Measurements from ENCODE around the gene FAM131C.
"Not testable (repeated sequence)": the region's sequence is repeated elsewhere in the genome, so short reads cannot be mapped to it uniquely, and the experiment has no call there.

The FAM131C gene

DNA sequence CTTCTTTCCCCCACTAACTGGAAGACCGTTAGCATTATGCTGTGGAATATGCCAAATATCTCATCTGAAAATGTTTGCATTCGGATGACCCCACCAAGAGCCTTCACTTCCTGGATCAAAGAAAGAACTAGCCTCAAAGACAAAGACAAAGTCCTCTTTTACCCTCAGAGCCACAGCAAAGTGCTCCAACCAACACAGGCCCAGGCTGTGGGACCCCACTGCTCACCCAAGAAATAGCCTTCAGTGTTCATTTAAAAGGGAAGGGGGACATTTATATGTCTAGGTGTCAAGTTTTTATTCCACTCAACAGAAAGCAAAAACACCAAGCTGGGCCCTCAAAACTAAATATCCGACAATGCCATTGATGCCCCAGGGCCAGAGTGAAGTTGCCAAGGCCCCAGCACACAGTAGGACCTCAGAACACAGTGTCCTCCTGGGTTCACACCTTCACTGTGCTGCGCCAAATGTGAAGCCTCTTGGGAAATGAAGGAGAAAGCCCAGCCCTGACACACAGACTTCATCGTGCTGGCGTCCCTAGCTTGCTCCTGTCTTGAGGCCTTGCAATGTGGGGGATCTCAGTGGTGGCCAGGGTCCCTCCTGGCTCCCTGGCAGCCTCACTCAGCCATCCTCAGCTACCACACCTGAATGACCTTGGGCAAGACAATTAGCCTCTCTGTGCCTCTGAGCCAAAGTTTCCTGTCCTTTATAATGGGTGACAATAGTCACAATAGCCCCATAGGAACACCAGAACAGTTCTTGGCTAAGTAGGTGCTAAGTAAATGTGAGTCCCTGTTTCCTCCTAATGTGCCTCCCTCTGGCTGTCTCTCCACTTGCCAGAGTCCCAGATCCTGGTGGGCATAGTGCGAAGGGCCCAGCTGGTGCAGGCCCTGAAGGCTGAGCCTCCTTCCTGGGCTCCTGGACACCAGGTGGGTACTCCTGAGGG is 18.6 kb downstream of the FAM131C start (continued):
- no peak for TF ChIP-seq ZNF394 (tag by site-specific recombination; IDR thresholded peaks at IDR 0.05; ENCODE audit: borderline replicate concordance)
- no peak for TF ChIP-seq SCRT2 (tag by site-specific recombination; IDR thresholded peaks at IDR 0.05)

DNA sequence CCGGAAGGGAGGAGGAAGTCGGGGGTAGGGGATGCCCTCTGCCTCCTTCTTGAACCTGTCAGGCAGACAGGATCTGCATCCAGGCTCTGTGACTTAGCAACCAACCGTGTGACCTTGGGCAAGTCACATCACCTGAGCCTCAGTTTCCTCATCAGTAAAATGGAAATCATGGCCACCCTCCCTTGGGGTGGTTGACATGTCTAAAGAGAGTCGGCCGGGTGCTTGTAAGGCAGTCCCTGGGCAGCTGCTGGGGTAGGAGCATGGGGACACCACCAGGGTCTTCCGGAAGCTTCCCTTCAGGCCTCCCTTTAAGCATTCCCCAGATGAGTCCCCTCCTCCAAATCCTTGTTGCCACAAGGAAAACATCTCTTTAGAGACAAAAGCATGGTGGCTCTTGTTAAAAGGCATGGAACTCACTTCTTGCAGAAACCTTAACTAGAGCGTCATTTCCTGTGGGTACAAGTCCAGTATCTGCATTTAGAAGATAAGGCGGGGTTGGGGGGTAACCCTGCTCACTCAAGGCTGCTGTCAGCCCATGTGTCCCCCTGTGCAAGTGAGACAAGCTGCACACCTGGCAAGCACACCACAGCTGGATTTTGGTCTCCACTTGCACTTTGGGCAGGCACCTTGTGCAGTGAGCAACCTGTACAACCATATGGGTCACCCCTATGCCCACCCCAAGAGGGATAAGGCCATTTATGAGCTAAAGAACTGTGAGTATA is 19.5 kb downstream of the FAM131C start:
- CTCF ChIA-PET: interaction anchor here (0.6 to 5.3 kb wide), 4 partner anchors 17 to 49 kb away, joined by 3 to 47 read pairs (median 6); no protein-coding TSS in a partner anchor
- POLR2A ChIA-PET: no interaction called here

DNA sequence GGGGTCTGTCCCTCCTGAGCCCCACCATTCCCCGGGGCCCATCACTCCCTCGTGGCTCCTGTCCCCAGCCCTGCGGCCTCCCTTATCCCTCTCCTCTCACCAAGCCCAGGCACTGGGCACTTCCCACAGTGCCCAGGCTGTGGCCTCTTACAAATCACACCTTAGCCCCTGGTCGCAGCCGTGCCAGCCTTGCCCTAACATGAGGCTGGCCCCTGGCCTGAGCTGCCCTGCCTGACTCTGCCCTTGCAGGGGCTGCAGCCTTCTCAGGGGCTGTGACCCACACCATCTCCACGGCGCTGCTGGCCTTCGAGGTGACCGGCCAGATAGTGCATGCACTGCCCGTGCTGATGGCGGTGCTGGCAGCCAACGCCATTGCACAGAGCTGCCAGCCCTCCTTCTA is 21.5 kb downstream of the FAM131C start:
- H3K4me1 ChIP-seq (ENCODE audit: control insufficient read depth, insufficient read depth, low read length); H3K36me3 ChIP-seq (ENCODE audit: control insufficient read depth in 2 of 2, insufficient read depth in 1 of 2, low read length in 2 of 2); H3K4me3 ChIP-seq (ENCODE audit: low read depth, low read length); POLR2A ChIA-PET; H3K9me3 ChIP-seq (ENCODE audit: control insufficient read depth, insufficient read depth, low read depth, low read length); H3K27ac ChIP-seq (ENCODE audit: extremely low read depth, low read depth, low read length): not testable (repeated sequence)
- CTCF ChIA-PET: interaction anchor here (5.3 kb wide), 1 partner anchor 43 kb away, joined by 47 read pairs; no protein-coding TSS in a partner anchor

More for the DNA sequence above, 19.5 kb downstream of the FAM131C start:
- Histone ChIP-seq H3K4me1 (ENCODE audit: control insufficient read depth, insufficient read depth, low read length) (no peaks in the 10 kb centered on the region), H3K9me3 (ENCODE audit: control insufficient read depth, insufficient read depth, low read depth, low read length) (no peaks in the 10 kb centered on the region), H3K4me3 (ENCODE audit: low read depth, low read length) (no peak overlapping the region), H3K27ac (ENCODE audit: extremely low read depth, low read depth, low read length) (no peak overlapping the region), H3K36me3 (ENCODE audit: control insufficient read depth in 2 of 2, insufficient read depth in 1 of 2, low read length in 2 of 2) (no peaks in the 10 kb centered on the region)
- TF ChIP-seq WT1 (tag by site-specific recombination; IDR thresholded peaks at IDR 0.05) (no peak), ZNF112 (tag by site-specific recombination; IDR thresholded peaks at IDR 0.05) (no peak), ZNF248 (tag by site-specific recombination; IDR thresholded peaks at IDR 0.05) (no peak), ZNF473 (tag by site-specific recombination; IDR thresholded peaks at IDR 0.05) (no peak), ZBTB7A (tag by site-specific recombination; IDR thresholded peaks at IDR 0.05; ENCODE audit: low read depth) (no peak), SP3 (tag by site-specific recombination; IDR thresholded peaks at IDR 0.05) (no peak), ZNF747 (tag by site-specific recombination; IDR thresholded peaks at IDR 0.05) (no peak), ZNF555 (tag by site-specific recombination; conservative IDR thresholded peaks at IDR 0.05) (no peak), ZNF48 (tag by site-specific recombination; IDR thresholded peaks at IDR 0.05) (no peak), ZFP41 (tag by site-specific recombination; IDR thresholded peaks at IDR 0.05; ENCODE audit: borderline replicate concordance) (no peak)
- TF ChIP-seq, protein P1, sequence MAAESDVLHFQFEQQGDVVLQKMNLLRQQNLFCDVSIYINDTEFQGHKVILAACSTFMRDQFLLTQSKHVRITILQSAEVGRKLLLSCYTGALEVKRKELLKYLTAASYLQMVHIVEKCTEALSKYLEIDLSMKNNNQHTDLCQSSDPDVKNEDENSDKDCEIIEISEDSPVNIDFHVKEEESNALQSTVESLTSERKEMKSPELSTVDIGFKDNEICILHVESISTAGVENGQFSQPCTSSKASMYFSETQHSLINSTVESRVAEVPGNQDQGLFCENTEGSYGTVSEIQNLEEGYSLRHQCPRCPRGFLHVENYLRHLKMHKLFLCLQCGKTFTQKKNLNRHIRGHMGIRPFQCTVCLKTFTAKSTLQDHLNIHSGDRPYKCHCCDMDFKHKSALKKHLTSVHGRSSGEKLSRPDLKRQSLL (tag by site-specific recombination; IDR thresholded peaks at IDR 0.05): no peak
- TF ChIP-seq, protein P2, sequence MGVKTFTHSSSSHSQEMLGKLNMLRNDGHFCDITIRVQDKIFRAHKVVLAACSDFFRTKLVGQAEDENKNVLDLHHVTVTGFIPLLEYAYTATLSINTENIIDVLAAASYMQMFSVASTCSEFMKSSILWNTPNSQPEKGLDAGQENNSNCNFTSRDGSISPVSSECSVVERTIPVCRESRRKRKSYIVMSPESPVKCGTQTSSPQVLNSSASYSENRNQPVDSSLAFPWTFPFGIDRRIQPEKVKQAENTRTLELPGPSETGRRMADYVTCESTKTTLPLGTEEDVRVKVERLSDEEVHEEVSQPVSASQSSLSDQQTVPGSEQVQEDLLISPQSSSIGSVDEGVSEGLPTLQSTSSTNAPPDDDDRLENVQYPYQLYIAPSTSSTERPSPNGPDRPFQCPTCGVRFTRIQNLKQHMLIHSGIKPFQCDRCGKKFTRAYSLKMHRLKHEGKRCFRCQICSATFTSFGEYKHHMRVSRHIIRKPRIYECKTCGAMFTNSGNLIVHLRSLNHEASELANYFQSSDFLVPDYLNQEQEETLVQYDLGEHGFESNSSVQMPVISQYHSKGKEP (tag by site-specific recombination; IDR thresholded peaks at IDR 0.05): no peak
- TF ChIP-seq, protein P3, sequence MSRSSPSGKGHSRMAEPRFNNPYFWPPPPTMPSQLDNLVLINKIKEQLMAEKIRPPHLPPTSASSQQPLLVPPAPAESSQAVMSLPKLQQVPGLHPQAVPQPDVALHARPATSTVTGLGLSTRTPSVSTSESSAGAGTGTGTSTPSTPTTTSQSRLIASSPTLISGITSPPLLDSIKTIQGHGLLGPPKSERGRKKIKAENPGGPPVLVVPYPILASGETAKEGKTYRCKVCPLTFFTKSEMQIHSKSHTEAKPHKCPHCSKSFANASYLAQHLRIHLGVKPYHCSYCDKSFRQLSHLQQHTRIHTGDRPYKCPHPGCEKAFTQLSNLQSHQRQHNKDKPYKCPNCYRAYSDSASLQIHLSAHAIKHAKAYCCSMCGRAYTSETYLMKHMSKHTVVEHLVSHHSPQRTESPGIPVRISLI (tag by site-specific recombination; IDR thresholded peaks at IDR 0.05): no peak
- TF ChIP-seq, protein P4, sequence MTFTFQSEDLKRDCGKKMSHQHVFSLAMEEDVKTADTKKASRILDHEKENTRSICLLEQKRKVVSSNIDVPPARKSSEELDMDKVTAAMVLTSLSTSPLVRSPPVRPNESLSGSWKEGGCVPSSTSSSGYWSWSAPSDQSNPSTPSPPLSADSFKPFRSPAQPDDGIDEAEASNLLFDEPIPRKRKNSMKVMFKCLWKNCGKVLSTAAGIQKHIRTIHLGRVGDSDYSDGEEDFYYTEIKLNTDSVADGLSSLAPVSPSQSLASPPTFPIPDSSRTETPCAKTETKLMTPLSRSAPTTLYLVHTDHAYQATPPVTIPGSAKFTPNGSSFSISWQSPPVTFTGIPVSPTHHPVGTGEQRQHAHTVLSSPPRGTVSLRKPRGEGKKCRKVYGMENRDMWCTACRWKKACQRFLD (tag by site-specific recombination; IDR thresholded peaks at IDR 0.05): no peak
- TF ChIP-seq, protein P5, sequence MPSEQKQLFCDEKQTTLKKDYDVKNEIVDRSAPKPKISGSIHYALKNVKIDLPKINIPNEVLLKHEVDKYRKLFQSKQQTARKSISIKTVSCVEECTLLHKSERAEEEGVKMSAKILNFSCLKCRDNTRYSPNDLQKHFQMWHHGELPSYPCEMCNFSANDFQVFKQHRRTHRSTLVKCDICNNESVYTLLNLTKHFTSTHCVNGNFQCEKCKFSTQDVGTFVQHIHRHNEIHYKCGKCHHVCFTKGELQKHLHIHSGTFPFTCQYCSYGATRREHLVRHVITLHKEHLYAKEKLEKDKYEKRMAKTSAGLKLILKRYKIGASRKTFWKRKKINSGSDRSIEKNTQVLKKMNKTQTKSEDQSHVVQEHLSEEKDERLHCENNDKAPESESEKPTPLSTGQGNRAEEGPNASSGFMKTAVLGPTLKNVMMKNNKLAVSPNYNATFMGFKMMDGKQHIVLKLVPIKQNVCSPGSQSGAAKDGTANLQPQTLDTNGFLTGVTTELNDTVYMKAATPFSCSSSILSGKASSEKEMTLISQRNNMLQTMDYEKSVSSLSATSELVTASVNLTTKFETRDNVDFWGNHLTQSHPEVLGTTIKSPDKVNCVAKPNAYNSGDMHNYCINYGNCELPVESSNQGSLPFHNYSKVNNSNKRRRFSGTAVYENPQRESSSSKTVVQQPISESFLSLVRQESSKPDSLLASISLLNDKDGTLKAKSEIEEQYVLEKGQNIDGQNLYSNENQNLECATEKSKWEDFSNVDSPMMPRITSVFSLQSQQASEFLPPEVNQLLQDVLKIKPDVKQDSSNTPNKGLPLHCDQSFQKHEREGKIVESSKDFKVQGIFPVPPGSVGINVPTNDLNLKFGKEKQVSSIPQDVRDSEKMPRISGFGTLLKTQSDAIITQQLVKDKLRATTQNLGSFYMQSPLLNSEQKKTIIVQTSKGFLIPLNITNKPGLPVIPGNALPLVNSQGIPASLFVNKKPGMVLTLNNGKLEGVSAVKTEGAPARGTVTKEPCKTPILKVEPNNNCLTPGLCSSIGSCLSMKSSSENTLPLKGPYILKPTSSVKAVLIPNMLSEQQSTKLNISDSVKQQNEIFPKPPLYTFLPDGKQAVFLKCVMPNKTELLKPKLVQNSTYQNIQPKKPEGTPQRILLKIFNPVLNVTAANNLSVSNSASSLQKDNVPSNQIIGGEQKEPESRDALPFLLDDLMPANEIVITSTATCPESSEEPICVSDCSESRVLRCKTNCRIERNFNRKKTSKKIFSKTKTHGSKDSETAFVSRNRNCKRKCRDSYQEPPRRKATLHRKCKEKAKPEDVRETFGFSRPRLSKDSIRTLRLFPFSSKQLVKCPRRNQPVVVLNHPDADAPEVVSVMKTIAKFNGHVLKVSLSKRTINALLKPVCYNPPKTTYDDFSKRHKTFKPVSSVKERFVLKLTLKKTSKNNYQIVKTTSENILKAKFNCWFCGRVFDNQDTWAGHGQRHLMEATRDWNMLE (tag by site-specific recombination; conservative IDR thresholded peaks at IDR 0.05; ENCODE audit: low read depth): no peak
- TF ChIP-seq, protein P6, sequence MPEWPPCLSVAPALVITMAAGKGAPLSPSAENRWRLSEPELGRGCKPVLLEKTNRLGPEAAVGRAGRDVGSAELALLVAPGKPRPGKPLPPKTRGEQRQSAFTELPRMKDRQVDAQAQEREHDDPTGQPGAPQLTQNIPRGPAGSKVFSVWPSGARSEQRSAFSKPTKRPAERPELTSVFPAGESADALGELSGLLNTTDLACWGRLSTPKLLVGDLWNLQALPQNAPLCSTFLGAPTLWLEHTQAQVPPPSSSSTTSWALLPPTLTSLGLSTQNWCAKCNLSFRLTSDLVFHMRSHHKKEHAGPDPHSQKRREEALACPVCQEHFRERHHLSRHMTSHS (tag by site-specific recombination; IDR thresholded peaks at IDR 0.05): no peak
